ENCODE data around the gene CMC1.

The CMC1 gene

GRCh38 chr3:28300345-28300962 is 59.0 kb downstream of the CMC1 start:
- DNase-seq (ENCODE audit: low read depth) = no peak

- DNase-seq (ENCODE audit: low read depth) = no peak
These were observed 60.3 kb downstream of the CMC1 start for GRCh38 chr3:28301688-28302087.

GRCh38 chr3:28308196-28308595 is 66.8 kb downstream of the CMC1 start:
- DNase-seq (ENCODE audit: low read depth) = no peak

DNA sequence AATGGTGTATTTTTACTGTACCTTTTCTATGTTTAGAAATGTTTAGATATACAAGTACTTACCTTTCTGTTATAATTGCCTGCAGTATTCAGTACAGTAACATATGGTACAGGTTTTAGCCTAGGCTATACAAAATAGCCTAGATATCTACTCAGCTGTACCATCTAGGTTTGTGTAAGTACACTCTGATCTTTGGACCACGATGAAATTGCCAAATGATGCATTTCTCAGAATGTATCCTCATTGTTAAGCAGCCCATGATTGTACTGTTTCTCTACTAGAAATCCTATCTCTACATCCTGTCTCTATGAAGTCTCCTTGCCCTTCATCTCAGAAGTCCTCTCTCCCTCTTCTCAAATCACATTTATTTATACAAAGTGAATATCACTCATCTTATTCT is 74.3 kb downstream of the CMC1 start:
- no peak for DNase-seq (ENCODE audit: low read depth)

- no peak for DNase-seq (ENCODE audit: low read depth)
These were observed 74.8 kb downstream of the CMC1 start for GRCh38 chr3:28316226-28316625.

GRCh38 chr3:28317438-28318022 is 76.1 kb downstream of the CMC1 start:
- DNase-seq (ENCODE audit: low read depth) = peak; percentile 52

- no peak for DNase-seq (ENCODE audit: low read depth)
These were observed 79.6 kb downstream of the CMC1 start for GRCh38 chr3:28320981-28321380.

DNA sequence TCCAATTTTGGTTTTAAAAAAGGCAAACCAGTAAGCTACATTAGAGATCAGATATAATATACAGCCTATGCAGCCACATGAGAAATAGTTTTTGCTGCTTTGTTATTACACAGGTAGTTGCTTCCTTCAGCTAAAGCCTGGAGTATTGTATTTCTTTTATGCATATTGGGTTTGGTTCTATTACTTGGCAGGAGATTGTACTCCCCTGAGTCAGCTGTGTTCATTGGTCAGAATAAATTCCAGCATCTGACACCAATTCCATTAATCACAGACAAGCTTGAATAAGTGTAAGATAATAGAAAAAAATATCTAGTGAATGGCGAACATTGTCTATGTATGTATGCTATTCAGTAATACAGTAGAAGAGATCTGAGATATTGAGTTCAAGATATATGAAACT is 81.0 kb downstream of the CMC1 start:
- DNase-seq (ENCODE audit: low read depth) = peak; percentile 49

DNA sequence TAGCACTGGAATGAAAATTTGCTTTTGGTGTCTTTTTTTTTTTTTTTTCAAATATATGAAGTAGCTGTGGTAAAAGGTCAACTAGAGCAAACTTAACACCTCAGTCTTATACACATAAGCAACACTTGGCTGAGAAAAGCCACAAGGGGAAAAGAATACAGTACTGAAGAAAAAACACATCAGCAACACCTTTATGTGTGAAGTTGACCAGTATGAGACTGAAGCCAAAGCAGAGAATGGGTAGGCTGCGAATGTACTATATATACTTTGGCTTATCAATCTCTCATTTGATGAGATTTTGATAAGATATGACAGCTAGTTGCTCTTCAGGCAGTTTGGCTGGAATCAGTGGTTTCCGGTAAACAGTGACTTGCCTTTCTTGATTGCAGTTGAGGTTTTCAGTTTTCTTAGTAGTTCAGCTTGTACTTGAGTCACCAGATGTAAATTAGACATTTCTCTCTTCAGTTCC is 85.1 kb downstream of the CMC1 start:
- DNase-seq (ENCODE audit: low read depth) = peak; percentile 7

- DNase-seq (ENCODE audit: low read depth) = peak; percentile 42
These were observed 87.1 kb downstream of the CMC1 start for GRCh38 chr3:28328188-28329151.

DNA sequence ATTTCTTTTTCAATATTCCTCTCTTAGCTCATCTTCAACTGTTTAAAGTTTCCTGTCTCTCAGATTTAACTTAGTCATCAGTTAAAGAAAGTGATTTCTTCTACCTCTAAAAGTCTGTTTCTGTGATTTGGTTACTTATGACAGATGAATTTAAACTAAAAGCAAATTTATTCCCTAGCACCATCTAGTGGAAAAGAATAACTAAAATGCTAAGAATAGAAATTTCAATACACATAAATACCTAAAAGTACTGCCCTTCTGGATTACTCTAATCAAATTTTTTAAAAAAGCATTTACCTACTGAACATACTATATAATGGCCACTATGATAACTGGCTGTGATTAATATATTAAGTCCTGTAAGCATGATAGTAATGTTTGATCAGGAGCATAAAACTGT is 93.1 kb downstream of the CMC1 start:
- no peak for DNase-seq (ENCODE audit: low read depth)

DNA sequence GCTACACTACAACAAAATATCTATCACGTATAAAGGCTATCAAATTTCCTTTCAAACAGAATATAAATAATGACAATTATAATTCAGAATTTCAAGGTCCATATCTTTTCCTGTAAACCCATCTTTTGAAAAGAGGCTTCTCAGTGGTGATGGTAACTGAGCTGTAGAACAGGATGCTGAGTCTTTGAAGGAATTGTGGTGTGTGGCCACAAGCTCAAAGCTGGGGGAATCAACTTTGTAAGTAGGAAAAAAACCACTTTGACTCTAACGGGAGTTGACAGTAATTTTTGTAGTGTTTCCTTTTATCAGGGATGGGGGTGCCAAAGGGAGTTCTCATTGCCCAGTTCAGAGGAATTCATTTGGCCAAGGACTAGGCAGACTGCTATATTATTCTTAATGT is 93.8 kb downstream of the CMC1 start:
- DNase-seq (ENCODE audit: low read depth) = no peak

GRCh38 chr3:28337230-28337629 is 95.8 kb downstream of the CMC1 start:
- no peak for DNase-seq (ENCODE audit: low read depth)

GRCh38 chr3:28343144-28343543 is 101.7 kb downstream of the CMC1 start:
- DNase-seq (ENCODE audit: low read depth) = no peak

- DNase-seq (ENCODE audit: low read depth) = no peak
These were observed 104.3 kb downstream of the CMC1 start for GRCh38 chr3:28345690-28346089.

DNA sequence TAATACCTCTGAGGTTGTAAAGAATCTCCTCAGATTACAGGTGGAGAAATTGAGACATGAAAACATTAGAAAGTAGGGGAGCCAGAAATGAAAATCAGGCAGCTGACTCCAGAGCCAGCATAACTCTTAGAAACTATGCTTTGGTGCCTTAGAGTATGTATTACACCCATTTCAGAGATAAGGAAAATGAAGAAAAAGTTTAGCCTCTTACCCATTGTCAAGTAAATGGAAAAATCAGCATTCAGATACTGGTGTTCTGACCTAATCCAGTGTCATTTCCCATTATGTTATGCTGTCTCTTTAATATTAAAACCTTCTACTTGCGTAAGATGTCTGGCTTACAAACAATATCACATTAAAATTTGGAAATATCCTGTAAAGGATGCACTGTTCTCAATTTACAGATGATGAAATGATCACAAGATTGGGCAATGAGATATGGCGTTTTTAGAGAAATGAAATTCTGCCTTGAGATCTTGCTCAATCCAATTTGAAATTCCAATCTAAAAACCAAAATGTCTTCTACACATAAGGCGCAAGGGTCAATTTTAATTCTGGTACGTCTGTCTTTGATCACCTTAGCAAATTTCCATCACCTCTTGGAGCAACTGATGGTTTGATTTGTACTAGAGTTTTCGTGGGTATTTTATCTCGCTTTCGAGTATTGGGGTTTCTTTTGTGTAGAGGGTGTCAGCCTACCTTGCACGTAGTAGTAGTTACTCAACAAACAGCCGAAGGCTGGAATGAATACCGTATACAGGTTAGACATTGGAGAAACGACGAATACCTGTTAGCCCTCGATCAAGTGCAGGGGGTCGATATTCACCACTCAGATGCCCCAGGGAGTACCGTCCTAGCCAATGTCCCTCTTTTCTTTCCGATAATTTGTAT is 106.2 kb downstream of the CMC1 start:
- DNase-seq (ENCODE audit: low read depth) = peak; percentile 56

DNA sequence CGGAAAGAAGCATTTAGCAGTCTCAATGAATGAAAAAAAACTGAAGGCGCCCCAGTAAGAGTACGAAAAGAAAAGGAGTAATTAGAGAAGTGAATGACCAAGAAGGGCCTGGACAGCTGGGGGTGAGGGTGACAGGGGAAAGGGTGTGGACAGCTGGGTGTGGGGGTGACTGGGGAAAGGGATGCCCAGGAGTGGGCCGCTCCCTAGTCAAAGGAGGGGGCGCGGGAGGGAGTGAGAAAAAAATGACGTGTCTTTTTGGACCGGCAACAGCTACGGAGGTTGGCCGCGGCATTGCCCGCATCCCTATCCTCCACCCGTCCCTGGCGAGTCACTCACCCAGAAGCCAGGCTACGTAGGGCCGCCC is 106.8 kb downstream of the CMC1 start:
- no peak for DNase-seq (ENCODE audit: low read depth)

DNA sequence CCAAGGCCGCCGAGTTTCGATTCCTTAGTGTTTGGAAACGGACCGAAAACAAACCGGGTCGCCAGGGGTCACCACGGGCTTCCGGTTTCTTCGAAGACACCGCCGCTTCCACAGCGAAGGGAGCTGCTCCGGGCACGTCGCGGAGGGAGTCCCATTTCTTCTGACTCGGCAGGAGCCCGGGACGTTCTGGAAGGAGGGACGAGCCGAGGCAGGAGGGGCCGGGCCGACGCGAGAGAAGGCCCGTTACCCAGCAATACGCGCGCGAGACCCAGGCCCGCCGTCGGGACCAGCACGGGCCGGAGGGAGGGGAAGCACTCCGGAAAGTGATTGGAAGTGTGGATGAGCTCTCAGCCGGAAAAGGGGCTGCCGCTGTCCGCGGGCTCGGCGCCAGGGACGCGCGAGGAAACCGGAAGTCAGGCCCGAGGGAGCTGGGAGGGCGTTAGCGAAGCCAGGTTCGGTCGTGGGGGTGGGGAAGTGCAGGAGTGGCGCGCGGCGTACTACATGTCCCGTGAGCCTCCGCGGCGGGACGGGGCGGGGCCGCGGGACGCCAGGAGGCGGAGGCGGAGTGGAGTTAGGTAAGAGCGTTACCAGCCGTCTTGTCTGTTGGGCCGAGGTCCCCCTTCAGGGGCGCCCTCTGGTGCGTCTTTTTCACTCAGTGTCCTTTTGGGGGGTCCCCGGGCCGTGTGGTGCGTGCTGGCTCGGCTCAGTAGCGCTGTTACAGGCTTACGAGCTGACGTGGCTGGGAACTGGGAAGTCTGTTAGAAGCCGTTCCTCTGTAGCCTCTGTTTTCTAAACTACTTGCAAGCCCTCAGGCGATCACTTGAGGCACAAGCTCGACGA is 107.4 kb downstream of the CMC1 start, which contains the start of the genes AZI2 and ZCWPW2:
TSS of gene AZI2 (minus strand) at position 196 of the 840 bp plus-strand sequence. CDS start 8,207 bp downstream, outside the sequence.
TSS of gene ZCWPW2 (plus strand) at position 93 of the 840 bp plus-strand sequence. CDS start 64,348 bp downstream, outside the sequence.
- DNase-seq (ENCODE audit: low read depth) = peak; percentile 95

GRCh38 chr3:28349469-28350000 is 108.1 kb downstream of the CMC1 start:
- no peak for DNase-seq (ENCODE audit: low read depth)
